ENCODE measurements around the gene PDZD8. TPM values are rescaled to one million over a fixed set of nuclear protein-coding genes. Genes with fewer than 3 reads are reported as not detected.

Gene PDZD8
- total and polyA plus RNA-seq, 2 donors (not counting 3 experiments of a cell fraction or from before 2014, with no cell fraction given): 5.9 to 22.6 TPM

- no peak overlapping the region for H3K4me2 ChIP-seq (ENCODE audit: insufficient read depth, low read length)
- dilution Hi-C loops (cut with MboI; ENCODE audit: extremely low pct_ligation_motif_present, low sequenced_read_pairs) (no loop called here), intact Hi-C loops (cut with micrococcal nuclease) (no loop called here)
- H3K27ac ChIP-seq (ENCODE audit: insufficient read depth, low read depth, low read length): no peak overlapping the region
- no TSS peak for BruUV-seq (replicated peaks)
- H3K9ac ChIP-seq (replicated peaks; ENCODE audit: extremely low read depth, insufficient read depth, low read length): no peak overlapping the region
- no peaks in the 10 kb centered on the region for H3K36me3 ChIP-seq (ENCODE audit: control insufficient read depth in 2 of 2, extremely low read depth in 1 of 2, insufficient read depth in 2 of 2, low read length in 2 of 2)
- peaks cover 43% of the 10 kb centered on the region for H3K79me2 ChIP-seq (ENCODE audit: control insufficient read depth, insufficient read depth, low read length)
- H3K9me3 ChIP-seq (replicated peaks; ENCODE audit: control insufficient read depth, insufficient read depth, low read length): no peaks in the 10 kb centered on the region
- CTCF ChIA-PET: no interaction called here
- H3K27me3 ChIP-seq (ENCODE audit: control insufficient read depth in 2 of 2, insufficient read depth in 2 of 2, low read length in 2 of 2): no peaks in the 10 kb centered on the region
- H3K9me1 ChIP-seq (replicated peaks; ENCODE audit: control insufficient read depth, extremely low read depth, insufficient read depth, low read length): no peaks in the 10 kb centered on the region
- no peaks in the 10 kb centered on the region for H4K20me1 ChIP-seq (replicated peaks; ENCODE audit: control insufficient read depth, extremely low read depth, insufficient read depth, low read length)
- DNase-seq (ENCODE audit: low read depth, low spot score) (no peak), FAIRE-seq (no peak)
- H3K4me3 ChIP-seq (replicated peaks in 1 of 3; ENCODE audit: insufficient read depth in 1 of 3, low read depth in 1 of 3, low read length in 3 of 3): no peak overlapping the region
- no peaks in the 10 kb centered on the region for H3K4me1 ChIP-seq (ENCODE audit: control insufficient read depth, extremely low read depth, insufficient read depth, low read length)
- POLR2A ChIA-PET: no interaction called here
- H2AFZ ChIP-seq (ENCODE audit: low read depth, low read length): no peak overlapping the region
- TF ChIP-seq MAX (IDR thresholded peaks at IDR 0.05; ENCODE audit: insufficient read depth, insufficient read length) (no peak), FOS (IDR thresholded peaks at IDR 0.05; ENCODE audit: borderline replicate concordance, insufficient read depth, low read length) (no peak), POLR2AphosphoS5 (IDR thresholded peaks at IDR 0.05; ENCODE audit: insufficient read depth, low read depth, low read length) (no peak), EZH2 (IDR thresholded peaks at IDR 0.05; ENCODE audit: borderline replicate concordance, low read depth, low read length, severe bottlenecking) (no peak), POLR2A (IDR thresholded peaks at IDR 0.05; ENCODE audit: low read depth, low read length) (no peak), CTCF (IDR thresholded peaks at IDR 0.05; ENCODE audit: extremely low read depth in 1 of 2, insufficient read depth in 1 of 2, low read depth in 1 of 2, low read length in 2 of 2) (no peak), MYC (IDR thresholded peaks at IDR 0.05; ENCODE audit: low read depth, low read length) (no peak), JUN (IDR thresholded peaks at IDR 0.05; ENCODE audit: borderline replicate concordance, insufficient read depth, insufficient read length, low read depth) (no peak), GATA2 (IDR thresholded peaks at IDR 0.05; ENCODE audit: insufficient read depth, insufficient read length, low read depth, low read length) (no peak)
Observed at GRCh38 chr10:117342641-117343040, 32.6 kb downstream of the PDZD8 start.
